ENCODE measurements around the gene MED4. TPM values are rescaled to one million over a fixed set of nuclear protein-coding genes. Genes with fewer than 3 reads are reported as not detected.

Gene MED4
- total RNA-seq, 4 donors from 2014 or later, result 27.4 to 42.9 (median 35.0) TPM

DNA sequence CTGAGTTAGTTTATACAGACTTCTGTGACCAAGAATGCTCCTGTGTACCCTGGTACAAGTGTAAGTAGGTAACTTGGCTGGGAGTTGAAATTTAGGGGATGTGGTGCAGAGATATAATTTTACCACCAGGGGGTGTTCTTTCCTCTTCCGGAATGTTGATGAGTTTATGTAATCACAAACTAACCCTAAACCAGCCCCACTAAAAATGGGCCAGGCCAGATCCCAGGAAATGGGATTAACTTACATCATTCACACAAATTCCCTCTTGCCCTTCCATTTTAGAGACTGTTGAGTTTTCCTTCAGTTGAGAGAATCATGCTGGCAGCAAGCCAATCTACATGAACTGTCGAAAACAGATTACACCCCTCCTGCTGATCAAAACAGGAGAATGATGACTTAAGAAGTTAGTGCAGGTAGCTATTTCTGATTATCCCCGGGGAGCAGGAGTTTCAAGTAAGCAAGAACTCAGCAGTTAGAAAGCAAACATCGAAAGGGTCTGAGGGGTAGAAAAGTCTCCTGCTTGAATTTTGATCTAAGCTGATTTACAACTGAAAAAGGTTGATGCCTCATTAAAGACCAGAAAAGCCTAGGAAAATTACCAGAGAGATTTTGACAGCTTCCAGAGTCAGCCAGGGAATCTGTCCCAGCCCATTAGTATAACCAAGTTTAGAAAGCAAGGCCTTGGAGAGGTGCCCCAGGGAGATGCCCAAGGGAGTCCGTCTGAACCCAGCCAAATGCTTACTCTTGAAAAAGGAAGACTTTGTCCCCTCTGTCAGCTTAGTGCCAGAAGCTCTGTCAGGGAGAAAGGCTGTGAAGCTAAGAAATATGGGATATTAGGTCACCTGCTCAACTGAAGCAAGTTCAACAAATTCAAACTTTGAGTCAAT is 32.3 kb upstream of the MED4 start:
- ATAC-seq (ENCODE audit: low FRiP score) (peak; percentile 82), DNase-seq (ENCODE audit: low spot score) (no peak)
- TF ChIP-seq CTCF (IDR thresholded peaks at IDR 0.05), result peak in 2 of 3 donors; percentile 61 to 64

DNA sequence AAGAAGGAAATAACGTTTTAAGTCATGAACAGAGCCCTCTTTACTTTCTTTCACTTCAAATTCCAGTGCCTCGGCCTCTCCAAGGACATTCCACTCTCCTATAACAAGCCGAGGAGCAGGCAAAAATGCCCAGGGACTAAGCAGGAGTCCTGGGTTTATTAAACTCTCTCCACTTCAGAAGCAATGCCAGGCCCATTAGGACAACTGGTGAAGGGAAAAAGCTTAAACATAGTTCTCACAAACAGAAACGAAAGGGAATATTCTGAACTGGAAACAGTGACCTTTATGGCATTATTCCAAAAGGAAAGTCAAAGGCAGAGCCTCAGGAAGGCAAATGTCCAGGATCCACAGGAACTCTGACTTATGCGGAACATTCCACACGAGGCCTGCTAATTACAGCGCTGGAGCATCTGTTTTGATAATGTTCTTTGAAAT is 30.9 kb upstream of the MED4 start:
- TF ChIP-seq CTCF (IDR thresholded peaks at IDR 0.05), result no peak

GRCh38 chr13:48123812-48124211 is 28.9 kb upstream of the MED4 start:
- no peak for DNase-seq (ENCODE audit: low spot score)
- no peak for TF ChIP-seq CTCF (IDR thresholded peaks at IDR 0.05)
- ATAC-seq (ENCODE audit: low FRiP score), result no peak

More for the DNA sequence above, 30.9 kb upstream of the MED4 start:
- ATAC-seq (ENCODE audit: low FRiP score), result peak; percentile 60
- DNase-seq (ENCODE audit: low spot score), result no peak

GRCh38 chr13:48121733-48122132 is 26.8 kb upstream of the MED4 start:
- peak; percentile 44 for ATAC-seq (ENCODE audit: low FRiP score)
- no peak for TF ChIP-seq CTCF (IDR thresholded peaks at IDR 0.05)
- DNase-seq (ENCODE audit: low spot score), result no peak

- TF ChIP-seq CTCF (IDR thresholded peaks at IDR 0.05), result no peak
- DNase-seq (ENCODE audit: low spot score) (no peak), ATAC-seq (ENCODE audit: low FRiP score) (no peak)
Observed at GRCh38 chr13:48120241-48120640, 25.3 kb upstream of the MED4 start.

- TF ChIP-seq CTCF (IDR thresholded peaks at IDR 0.05), result no peak
- DNase-seq (ENCODE audit: low spot score) (no peak), ATAC-seq (ENCODE audit: low FRiP score) (no peak)
Observed at GRCh38 chr13:48118030-48118429, 23.1 kb upstream of the MED4 start.

DNA sequence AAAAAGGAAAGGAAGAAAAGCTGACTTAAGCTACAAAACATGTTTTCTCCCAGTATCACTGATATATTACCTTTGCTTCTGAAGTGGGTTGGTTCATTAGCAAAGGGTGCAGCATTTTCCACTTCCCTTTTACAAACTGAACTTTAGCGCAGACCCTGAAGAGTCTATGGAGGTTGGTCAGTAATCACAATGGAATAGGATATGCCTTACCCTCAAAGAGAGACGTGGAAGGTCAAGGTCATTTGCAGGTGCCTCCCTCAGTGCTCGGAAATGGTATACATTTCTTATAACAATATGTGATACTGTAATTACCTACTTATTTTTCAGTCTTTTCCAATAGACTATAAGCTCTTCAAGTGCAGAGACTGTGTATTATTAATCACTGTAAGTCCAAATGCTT is 21.9 kb upstream of the MED4 start:
- DNase-seq (ENCODE audit: low spot score) (no peak), ATAC-seq (ENCODE audit: low FRiP score) (no peak)
- no peak for TF ChIP-seq CTCF (IDR thresholded peaks at IDR 0.05)

Measured in omental fat pad (tissue), 4 donors.